Activated T-helper 1 cell treated with anti-CD3 and anti-CD28 coated beads, Interleukin-2, amount 50 U/mL, for 16 hours (primary cell): Measurements from ENCODE around the gene PGLYRP4.

ENCODE experiments used
- DNase-seq, 2 donors: peaks; one replicate each; pipeline ENCODE4 v3.0.0-alpha.2; 2020; ENCODE audit warnings: low read depth in 1 of 2, low spot score in 1 of 2

PGLYRP4 gene

GRCh38 chr1:153292740-153293479, 55.7 kb downstream of the PGLYRP4 start:
- no peak for DNase-seq

- no peak for DNase-seq
Observed at GRCh38 chr1:153292185-153292584, 56.5 kb downstream of the PGLYRP4 start.

GRCh38 chr1:153291514-153291913, 57.1 kb downstream of the PGLYRP4 start:
- no peak for DNase-seq

DNA sequence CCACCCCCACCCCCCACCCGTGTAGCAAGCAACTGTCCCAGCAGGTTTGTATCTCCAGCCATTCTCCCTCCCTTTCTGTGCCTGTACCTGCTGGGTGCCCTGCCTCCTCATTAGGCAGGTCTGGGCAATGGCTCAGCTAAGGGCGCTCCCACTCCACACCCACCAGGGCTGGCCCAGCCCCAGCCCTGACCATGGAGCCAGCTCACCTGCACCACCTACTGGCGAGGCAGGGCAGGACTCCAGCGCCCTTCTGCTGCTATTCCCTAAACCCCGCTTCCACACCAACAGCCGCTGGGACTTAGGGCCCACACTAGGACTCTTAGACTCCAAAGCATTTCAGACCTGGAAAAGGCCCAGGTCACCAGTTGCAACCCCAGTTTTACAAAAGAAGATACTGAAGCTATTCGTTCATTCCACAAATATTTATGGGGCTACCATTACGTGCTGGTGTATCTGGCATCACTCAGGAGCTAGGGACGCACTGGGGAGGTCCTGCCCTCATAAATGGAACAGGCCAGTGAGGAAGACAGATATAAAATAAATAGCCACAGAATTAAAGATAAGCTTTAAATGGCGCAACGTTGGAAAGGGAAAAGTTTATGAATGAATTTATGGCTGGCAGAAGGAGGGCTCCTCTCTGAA, 59.9 kb downstream of the PGLYRP4 start:
- DNase-seq, result no peak
